Kidney (tissue), 14 donors: Measurements from ENCODE around the gene FAM83G. TPM values are rescaled to one million over a fixed set of nuclear protein-coding genes. Genes with fewer than 3 reads are reported as not detected.
A peak's percentile ranks its signal among the peaks of the same experiment; 100 is the strongest.

Experiments used
- DNase-seq, 5 donors: peaks; one replicate each; pipeline ENCODE4 v3.0.0-alpha.2; 2013 to 2020
- FAIRE-seq: peaks from 2 replicates; lab custom pipeline; 2012; peaks lifted over from hg19 to GRCh38; lab: Jason Lieb, UNC
- H3K27ac ChIP-seq, 2 donors: one replicate each; pipeline ENCODE4 v1.7.0; 2013; ENCODE audit warnings: low read depth in 2 of 2, low read length in 2 of 2, inconsistent platforms in 1 of 2
- H3K27me3 ChIP-seq: one replicate; pipeline ENCODE4 v1.7.1; 2013; ENCODE audit warnings: low read length, inconsistent platforms; ENCODE audit not compliant: control insufficient read depth, insufficient read depth
- H3K36me3 ChIP-seq, 3 donors: one replicate each; pipeline versions ENCODE4 v1.7.0 to v1.7.1; 2013; ENCODE audit warnings: low read length in 3 of 3, control low read depth in 1 of 3, inconsistent platforms in 1 of 3; ENCODE audit not compliant: insufficient read depth in 3 of 3, control insufficient read depth in 2 of 3
- H3K4me1 ChIP-seq, 3 donors: one replicate each; pipeline versions ENCODE4 v1.7.0 to v1.7.1; 2013; ENCODE audit warnings: low read length in 3 of 3, inconsistent platforms in 1 of 3, low read depth in 1 of 3; ENCODE audit not compliant: control insufficient read depth in 2 of 3, insufficient read depth in 2 of 3
- H3K4me3 ChIP-seq, 3 donors: one replicate each; pipeline versions ENCODE4 v1.7.0 to v1.8.1; 2013; ENCODE audit warnings: low read length in 3 of 3, control low read depth in 1 of 3, inconsistent platforms in 1 of 3
- H3K9ac ChIP-seq, 3 donors: one replicate each; pipeline versions ENCODE4 v1.7.0 to v1.7.1; 2013; ENCODE audit warnings: low read length in 3 of 3, control low read depth in 1 of 3, inconsistent platforms in 1 of 3
- H3K9me3 ChIP-seq, 3 donors: one replicate each; pipeline versions ENCODE4 v1.7.0 to v1.7.1; 2013; ENCODE audit warnings: low read length in 3 of 3, control low read depth in 1 of 3, inconsistent platforms in 1 of 3; ENCODE audit not compliant: control insufficient read depth in 2 of 3, insufficient read depth in 1 of 3
- intact Hi-C: fragments of 100-400 bp; cut with DNase I; formaldehyde crosslinking; loops from one replicate; pipeline ENCODE4 v1.11.1; 2022
- polyA plus RNA-seq: library from polyadenylated mRNA; stranded (reverse); fragments of 350-450 nt; fragmentation: Illumina TruSeq; extraction: RNeasy Lipid Tissue Mini Kit (QIAGEN cat#74804); gene quantifications from one replicate; pipeline ENCODE4 v1.2.3, GENCODE V29; 2014; ENCODE audit warnings: low read depth, low replicate concordance; ENCODE audit not compliant: insufficient read depth
- total RNA-seq: library from RNA; stranded (reverse); fragmentation: NEBNext Ultra II Directional; extraction: Animal tissue kit (Norgen Biotek cat#: 25700); gene quantifications from one replicate; pipeline ENCODE4 v1.2.1, GENCODE V29; 2021
- TF ChIP-seq, protein P1 (sequence below): IDR thresholded peaks from 3 replicates; pipeline ENCODE4 v1.5.1; 2012; ENCODE audit warnings: mild to moderate bottlenecking, moderate library complexity, borderline replicate concordance; ENCODE audit not compliant: insufficient read depth; ENCODE audit errors: extremely low read depth
- donor health status: control.
- donor health status: control.
- donor health status: control.
- donor health status: control.
- donor health status: control.
- donor health status: DM: yes; HTN: yes; CAD: no.
- donor health status: Normal renal cell carcinoma (clear cell type).

FAM83G gene
- total and polyA plus RNA-seq, 2 donors from 2014 or later = 4.9 to 8.0 TPM

DNA sequence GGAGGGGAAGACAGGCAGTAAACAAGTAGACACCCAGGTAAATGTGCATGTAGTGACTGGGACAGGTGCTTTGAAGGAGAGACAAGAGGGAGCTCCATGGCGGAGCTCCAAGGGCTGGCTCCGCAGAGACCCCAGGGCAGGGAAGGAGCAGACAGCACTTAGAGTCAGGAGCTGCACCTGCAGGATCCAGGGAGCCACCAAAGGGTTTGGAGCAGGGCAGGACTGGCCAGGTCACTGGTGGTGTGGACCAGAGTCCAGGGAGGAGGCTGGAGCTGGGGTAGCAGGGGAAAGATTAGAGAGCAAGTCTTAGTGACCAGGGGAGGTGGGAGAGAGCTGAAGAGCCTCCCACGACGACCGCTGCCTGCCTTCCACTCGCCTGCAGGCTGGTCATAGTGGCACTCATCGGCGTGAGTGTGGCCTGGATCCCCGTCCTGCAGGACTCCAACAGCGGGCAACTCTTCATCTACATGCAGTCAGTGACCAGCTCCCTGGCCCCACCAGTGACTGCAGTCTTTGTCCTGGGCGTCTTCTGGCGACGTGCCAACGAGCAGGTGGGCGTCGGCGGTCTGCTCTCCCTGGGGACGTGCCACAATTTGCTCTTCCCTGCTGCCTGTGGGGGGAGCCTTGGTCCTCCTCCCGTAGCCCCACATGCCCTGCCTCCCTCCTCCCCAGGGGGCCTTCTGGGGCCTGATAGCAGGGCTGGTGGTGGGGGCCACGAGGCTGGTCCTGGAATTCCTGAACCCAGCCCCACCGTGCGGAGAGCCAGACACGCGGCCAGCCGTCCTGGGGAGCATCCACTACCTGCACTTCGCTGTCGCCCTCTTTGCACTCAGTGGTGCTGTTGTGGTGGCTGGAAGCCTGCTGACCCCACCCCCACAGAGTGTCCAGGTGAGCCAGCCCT is 14.7 kb upstream of the FAM83G start:
- H3K9ac ChIP-seq = no peak overlapping the region
- no peaks in the 10 kb centered on the region for H3K9me3 ChIP-seq
- TF ChIP-seq, protein P1, sequence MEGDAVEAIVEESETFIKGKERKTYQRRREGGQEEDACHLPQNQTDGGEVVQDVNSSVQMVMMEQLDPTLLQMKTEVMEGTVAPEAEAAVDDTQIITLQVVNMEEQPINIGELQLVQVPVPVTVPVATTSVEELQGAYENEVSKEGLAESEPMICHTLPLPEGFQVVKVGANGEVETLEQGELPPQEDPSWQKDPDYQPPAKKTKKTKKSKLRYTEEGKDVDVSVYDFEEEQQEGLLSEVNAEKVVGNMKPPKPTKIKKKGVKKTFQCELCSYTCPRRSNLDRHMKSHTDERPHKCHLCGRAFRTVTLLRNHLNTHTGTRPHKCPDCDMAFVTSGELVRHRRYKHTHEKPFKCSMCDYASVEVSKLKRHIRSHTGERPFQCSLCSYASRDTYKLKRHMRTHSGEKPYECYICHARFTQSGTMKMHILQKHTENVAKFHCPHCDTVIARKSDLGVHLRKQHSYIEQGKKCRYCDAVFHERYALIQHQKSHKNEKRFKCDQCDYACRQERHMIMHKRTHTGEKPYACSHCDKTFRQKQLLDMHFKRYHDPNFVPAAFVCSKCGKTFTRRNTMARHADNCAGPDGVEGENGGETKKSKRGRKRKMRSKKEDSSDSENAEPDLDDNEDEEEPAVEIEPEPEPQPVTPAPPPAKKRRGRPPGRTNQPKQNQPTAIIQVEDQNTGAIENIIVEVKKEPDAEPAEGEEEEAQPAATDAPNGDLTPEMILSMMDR = no peak
- peak in 1 of 5 donors; percentile 74 for DNase-seq
- H3K4me1 ChIP-seq = no peaks in the 10 kb centered on the region
- FAIRE-seq = no peak
- H3K4me3 ChIP-seq = no peak overlapping the region
- no peaks in the 10 kb centered on the region for H3K36me3 ChIP-seq
- H3K27ac ChIP-seq = no peak overlapping the region
- intact Hi-C loops = no loop called here
- no peaks in the 10 kb centered on the region for H3K27me3 ChIP-seq

DNA sequence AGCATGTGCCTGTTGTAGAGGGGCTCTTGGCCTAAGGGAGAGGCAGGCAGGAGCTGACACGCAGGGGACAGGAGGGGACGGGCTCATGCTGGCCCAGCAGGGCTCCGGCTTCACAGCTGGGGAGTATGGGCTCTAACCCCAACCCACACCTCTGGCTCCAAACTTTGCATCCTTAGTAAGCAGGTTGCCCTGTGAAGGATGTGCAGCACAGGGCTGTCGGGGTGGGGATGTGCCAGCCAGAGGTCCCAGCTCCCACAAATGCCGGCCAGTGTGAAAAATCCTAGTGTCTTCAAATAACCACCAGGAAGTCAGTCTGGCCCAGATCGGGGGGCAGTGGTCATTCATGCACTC is 14.0 kb upstream of the FAM83G start:
- Histone ChIP-seq H3K27me3 (no peaks in the 10 kb centered on the region), H3K4me1 (no peaks in the 10 kb centered on the region), H3K4me3 (no peak overlapping the region), H3K9me3 (no peaks in the 10 kb centered on the region), H3K36me3 (no peaks in the 10 kb centered on the region), H3K9ac (no peak overlapping the region), H3K27ac (no peak overlapping the region)
- FAIRE-seq = no peak
- intact Hi-C loops = no loop called here
- TF ChIP-seq, protein P1 = no peak
- DNase-seq = peak in 1 of 5 donors; percentile 35

DNA sequence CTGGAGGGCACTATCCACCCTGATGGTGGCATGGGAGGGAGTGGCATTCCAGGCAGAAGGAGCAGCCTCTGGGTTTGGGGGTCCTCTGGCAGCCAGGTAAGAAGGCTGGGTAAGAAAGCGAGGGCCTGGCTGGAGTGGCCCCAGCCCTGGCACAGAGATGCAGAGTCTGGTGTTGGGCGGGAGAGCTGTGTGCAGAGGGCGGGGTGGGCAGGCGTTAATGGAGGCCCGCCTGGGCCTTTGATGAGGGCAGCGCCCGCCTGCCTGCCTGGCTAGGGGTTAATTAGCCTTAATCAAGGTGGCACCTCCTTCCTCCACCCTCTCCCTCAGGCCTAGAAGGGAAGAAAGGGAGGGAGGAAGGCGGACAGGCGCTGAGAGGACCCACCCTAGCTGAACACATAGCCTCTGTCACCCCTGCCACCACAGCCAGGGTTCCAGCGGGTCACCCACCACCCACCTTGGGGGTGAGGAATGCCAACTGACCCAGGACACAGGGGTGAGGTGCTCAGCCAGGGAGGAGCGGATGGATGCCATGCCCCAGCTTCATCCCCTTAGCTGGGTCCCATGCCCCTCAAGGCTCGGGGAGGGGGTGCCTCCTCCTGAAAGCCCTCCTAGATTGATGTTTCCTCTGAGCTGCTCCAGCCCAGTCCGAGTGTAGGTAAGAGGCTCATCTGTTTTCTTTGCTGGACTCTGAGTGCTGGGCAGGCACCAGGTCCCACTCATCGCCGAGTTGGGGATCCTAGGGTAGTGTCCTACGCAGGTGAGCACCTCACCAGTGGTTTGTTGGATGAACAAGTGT is 13.4 kb upstream of the FAM83G start:
- Histone ChIP-seq H3K4me3 (no peak overlapping the region), H3K4me1 (no peaks in the 10 kb centered on the region), H3K9ac (no peak overlapping the region), H3K36me3 (no peaks in the 10 kb centered on the region), H3K27ac (no peak overlapping the region), H3K9me3 (no peaks in the 10 kb centered on the region), H3K27me3 (no peaks in the 10 kb centered on the region)
- no peak for FAIRE-seq
- peak in 1 of 5 donors; percentile 33 for DNase-seq
- TF ChIP-seq, protein P1 = no peak
- intact Hi-C loops = no loop called here
